LNCAP (cell line): Measurements from ENCODE around the gene DLGAP4.

Experiments
- TF ChIP-seq, protein P1 (sequence below): fragments of 450-650 bp; IDR thresholded peaks from 2 replicates; pipeline ENCODE4 v1.5.1; 2017; ENCODE audit warnings: mild to moderate bottlenecking

The DLGAP4 gene

DNA sequence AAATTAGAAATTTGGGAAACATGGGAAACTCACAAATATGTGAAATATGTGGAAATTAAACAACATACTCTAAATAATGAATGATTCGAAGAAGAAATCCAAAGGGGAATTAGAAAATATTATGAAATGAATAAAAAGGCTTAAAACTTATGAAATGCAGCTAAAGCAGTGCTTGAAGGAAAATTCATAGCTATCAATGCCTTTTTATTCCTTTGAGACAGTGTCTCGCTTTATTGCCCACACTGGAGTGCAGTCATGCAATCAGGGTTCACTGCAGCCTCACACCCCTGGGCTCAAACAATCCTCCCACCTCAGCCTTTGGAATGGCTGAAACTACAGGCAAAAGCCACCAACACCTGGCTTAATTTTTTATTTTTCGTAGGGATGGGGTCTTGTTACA, 259.4 kb downstream of the DLGAP4 start:
- TF ChIP-seq, protein P1, sequence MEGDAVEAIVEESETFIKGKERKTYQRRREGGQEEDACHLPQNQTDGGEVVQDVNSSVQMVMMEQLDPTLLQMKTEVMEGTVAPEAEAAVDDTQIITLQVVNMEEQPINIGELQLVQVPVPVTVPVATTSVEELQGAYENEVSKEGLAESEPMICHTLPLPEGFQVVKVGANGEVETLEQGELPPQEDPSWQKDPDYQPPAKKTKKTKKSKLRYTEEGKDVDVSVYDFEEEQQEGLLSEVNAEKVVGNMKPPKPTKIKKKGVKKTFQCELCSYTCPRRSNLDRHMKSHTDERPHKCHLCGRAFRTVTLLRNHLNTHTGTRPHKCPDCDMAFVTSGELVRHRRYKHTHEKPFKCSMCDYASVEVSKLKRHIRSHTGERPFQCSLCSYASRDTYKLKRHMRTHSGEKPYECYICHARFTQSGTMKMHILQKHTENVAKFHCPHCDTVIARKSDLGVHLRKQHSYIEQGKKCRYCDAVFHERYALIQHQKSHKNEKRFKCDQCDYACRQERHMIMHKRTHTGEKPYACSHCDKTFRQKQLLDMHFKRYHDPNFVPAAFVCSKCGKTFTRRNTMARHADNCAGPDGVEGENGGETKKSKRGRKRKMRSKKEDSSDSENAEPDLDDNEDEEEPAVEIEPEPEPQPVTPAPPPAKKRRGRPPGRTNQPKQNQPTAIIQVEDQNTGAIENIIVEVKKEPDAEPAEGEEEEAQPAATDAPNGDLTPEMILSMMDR, result no peak

DNA sequence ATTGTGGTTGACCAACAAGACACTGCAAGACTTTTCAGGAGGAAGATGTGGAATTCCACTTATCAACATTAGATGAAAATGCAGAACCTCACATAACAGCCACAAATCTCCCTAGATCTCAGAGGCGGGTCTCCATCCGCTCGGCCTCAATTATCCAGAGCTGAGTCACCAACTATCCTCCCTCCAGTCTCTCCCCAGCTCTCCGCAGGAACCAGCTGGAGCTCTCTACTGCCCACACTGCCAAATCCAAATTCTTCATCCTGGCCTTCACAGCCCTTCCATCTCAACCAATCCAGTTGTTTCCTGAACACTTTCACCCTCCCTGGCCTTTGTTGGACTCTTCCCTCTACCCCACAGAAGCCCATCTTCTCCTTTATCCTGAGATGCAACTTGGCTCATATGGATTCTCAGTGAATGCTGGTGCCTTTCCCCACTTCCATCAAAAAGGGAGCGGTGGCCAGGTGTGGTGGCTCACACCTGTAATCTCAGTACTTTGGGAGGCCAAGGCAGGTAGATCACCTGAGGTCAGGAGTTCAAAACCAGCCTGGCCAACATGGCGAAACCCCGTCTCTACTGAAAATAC, 263.8 kb downstream of the DLGAP4 start:
- TF ChIP-seq, protein P1, result no peak

DNA sequence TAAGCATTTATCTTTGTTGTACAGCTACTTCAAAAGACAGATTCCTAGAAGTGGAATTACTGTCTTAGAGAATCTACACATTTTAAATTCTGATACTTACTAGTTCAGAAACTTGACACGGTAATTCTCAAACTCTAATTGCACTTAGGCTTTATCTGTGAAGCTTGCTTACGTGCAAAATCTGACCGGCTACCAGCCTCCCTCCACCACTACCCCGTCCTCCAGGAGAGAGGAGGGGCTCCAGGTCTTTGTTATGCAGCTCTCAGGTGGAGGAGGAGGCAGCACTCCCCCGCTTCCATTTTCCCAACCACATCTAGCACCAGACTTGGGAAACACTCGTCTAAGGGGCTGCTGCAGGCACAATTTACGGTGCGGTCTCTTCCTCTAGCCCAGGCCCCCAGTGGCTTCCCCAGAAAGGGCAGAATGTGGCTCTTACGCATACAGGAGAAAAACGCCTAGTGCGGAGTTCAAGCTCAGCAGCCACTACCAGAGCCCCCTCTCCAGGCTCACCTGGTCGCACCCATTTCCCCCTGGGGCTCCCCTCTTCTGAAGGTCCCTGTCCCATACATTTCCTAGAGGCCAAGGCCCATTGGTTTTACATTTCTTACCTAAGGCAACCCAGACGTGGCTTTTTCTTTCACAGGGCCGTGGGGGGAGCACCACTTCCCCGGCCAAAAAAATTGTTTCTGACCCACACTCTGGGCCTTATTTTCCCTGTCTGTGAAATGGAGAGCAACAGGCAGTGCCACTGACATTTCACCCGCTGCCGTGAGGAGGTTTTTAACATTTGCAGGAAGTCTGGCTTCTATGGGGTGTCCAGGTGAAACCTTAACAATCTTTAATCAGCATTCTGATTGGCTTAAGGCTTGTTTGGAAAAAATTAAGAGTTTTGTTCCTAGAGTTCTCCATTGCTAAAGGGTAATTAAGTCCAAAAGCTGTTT, 265.7 kb downstream of the DLGAP4 start:
- TF ChIP-seq, protein P1, result no peak

DNA sequence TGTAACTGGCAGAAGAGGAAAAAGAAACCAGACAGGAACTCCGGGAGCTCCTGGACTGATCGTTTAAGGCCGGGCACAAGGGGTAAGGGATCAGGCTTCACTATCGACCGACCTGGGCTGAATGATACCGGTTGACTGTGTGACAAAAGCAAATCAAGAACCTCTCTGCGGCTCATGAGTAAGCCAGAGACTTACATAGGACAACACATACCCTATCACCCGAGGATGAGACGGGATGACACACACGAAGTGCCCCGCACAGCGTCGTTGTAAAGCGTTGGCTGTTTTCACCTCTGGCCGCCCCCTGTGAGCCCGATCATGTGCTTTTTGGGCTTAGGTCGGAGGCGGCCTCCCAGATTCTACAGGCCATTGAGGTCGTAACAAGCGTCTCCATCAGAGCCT, 266.6 kb downstream of the DLGAP4 start:
- TF ChIP-seq, protein P1, result no peak

DNA sequence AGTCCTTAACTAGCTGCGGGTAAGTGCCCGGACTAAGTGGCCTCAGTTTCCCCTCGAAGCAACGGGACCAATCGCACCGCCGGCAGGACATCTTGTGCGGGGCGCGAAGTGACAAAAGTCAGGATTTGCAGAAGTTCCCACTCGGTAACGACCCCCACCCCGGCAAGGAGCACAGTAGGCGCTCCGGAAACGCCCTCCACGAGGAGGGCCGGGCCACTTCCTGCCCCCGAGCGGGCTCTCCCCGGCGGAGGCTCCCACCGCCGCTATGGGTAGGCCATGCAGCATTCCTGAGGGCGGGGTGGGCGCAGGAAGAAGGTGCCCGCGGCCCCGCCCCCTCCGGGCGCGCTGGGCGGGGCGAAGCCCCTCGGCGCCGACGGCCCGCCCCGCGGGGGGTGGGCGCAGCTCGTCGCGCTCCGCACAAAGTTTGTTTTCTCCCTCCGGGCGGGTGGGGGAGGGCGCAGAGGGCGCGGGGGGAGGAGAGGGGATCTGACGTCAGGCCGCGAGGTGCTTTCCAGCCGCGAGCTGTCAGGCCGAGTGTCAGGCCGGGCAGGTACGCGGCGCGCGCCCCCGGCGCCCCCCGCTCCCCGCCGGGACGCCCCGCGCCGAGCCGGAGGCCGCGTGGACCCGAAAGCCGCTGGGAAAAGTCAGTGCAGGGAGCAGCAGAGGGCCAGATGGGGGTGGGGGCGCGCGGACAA, 267.1 kb downstream of the DLGAP4 start, which contains the start of gene TGIF2:
Gene TGIF2 (plus strand): TSS at position 495 of the 695 bp plus-strand sequence. CDS start 5,178 bp downstream, outside the sequence.
- TF ChIP-seq, protein P1, result no peak

DNA sequence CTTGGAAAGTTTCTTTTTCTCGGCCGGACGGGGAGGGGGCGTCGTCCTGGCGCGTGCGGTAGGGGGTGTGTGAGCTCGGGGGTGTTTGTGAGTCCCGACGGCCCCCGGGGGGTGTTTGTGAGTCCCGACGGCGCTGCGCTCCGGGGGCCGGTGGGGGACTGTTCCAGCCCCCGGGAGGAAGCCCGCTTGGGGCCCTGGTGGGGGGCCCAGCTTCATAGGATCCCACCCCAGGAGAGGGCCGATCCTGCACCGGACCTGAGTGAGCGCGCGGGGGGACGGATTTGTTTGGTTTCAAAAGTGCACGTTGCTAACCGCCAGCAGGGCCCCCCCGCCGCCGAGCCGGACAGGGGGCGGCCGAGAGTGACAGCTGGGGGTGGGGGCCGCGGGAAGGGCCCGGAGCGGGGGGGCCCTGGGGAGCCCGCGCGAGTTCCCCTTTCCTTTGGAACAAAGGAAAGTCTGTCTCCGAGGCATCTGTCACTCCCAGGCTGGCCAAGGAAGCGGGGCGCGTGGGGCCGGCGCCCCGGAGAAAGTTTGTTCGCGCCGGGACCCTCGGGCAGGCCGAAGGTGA, 267.7 kb downstream of the DLGAP4 start:
- TF ChIP-seq, protein P1, result no peak
